ENCODE measurements around the gene TSPYL4.

DNA sequence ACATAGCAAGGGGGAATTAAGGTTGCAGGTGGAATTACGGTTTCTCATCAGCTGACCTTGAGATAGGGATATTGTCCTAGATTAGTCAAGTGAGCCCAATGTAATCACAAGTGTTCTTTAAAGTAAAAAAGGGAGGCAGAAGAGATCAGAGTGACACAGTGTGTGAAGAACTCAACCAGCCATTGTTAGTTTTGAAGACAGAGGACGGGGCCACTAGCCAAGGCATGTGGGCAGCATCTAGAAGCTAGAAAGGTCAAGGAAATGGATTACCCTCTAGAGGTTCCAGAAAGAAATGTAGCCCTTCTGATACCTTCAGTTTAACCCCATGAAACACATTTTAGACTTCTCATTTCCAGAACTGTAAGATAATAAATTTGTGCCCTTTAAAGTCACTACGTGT, 44.4 kb upstream of the TSPYL4 start:
- TF ChIP-seq, protein P1, sequence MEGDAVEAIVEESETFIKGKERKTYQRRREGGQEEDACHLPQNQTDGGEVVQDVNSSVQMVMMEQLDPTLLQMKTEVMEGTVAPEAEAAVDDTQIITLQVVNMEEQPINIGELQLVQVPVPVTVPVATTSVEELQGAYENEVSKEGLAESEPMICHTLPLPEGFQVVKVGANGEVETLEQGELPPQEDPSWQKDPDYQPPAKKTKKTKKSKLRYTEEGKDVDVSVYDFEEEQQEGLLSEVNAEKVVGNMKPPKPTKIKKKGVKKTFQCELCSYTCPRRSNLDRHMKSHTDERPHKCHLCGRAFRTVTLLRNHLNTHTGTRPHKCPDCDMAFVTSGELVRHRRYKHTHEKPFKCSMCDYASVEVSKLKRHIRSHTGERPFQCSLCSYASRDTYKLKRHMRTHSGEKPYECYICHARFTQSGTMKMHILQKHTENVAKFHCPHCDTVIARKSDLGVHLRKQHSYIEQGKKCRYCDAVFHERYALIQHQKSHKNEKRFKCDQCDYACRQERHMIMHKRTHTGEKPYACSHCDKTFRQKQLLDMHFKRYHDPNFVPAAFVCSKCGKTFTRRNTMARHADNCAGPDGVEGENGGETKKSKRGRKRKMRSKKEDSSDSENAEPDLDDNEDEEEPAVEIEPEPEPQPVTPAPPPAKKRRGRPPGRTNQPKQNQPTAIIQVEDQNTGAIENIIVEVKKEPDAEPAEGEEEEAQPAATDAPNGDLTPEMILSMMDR (IDR thresholded peaks at IDR 0.05; ENCODE audit: insufficient read depth, low read depth, low read length) = no peak
- TF ChIP-seq EZH2 (IDR thresholded peaks at IDR 0.05; ENCODE audit: insufficient read depth, low read length) = no peak
